DMS114 treated with DMSO at 0.1 percent for 48 hours (cell line): ENCODE results near the gene USP32.
A peak's percentile ranks its signal among the peaks of the same experiment; 100 is the strongest.
"Not testable (repeated sequence)": the region's sequence is repeated elsewhere in the genome, so short reads cannot be mapped to it uniquely, and the experiment has no call there.

Source experiments
- DNase-seq: peaks from one replicate; lab custom pipeline; 2025; ENCODE audit not compliant: unreplicated experiment; lab: John Stamatoyannopoulos, UW

The USP32 gene

GRCh38 chr17:60392042-60392844 is at the start of gene USP32:
USP32 (minus strand) TSS chr17:60392133; CDS start chr17:60391939, 194 bp downstream.
- peak; percentile 97 for DNase-seq

- DNase-seq = no peak
Observed at GRCh38 chr17:60439501-60439900, 47.6 kb upstream of the USP32 start.

DNA sequence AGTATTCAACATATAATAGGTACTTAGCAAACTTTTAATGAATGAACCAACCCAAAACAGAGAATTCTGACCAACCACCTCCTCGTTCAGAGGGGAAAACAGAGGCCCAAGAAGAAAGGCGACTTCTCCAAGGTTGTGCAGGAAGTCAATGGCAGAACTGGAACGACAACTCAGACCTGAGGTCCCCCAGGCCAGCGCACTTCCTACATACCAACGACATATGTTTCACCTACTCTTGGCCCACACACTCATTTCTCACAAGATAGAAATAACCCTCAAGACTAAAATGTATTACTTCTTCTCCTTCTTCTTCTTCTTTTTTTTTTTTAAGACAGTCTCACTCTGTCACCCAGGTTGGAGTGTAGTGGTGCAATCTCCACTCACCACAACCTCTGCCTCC is 44.7 kb upstream of the USP32 start:
- DNase-seq = no peak

DNA sequence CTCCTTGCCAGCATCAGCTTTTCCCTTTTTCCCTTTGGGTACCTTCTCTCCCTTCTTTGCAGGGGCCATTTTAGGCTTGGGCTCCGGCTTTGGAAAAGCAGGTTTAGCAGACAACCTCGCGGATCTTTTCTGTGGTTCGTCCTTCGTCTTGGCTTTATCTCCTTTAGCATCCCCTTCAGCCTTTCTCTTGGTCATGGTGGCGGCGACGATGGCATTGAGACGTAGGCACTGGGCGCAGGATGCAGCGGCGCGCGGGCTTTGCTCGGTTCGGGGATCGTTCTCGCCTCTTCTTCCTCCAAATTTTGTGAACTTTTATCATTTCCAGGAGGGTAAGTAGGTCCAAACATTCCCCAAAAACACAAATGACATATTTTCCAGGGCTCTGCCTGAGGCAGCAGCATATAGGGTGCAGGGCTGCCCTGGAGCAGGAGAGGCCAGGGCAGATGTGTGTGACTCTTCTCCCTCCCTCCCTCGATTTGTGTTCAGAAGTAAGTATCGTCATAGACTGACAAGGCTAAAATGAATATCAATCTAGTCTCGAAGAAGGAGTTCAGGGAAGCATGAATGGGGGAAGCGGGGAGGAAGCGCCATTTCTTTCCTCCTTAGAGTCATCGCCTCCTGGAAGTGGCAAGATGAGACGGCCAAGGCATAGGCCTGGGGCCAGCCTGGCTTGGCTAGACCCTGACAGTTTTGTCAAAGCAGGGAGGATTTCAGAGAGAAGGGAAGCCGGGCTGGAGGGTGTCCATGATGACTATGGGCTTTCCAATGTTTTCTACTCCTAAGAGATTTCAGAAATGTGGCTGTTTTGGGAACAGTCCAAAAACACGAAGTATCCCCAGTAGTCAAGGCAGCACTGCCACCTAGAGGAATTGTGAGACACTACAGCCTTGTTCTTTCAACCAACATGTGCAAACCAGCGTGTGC is 43.6 kb upstream of the USP32 start:
- peak; percentile 83 for DNase-seq

GRCh38 chr17:60433021-60433997 is 41.4 kb upstream of the USP32 start:
- not testable (repeated sequence) for DNase-seq

- DNase-seq = not testable (repeated sequence)
Observed at GRCh38 chr17:60430561-60430960, 38.6 kb upstream of the USP32 start.

DNA sequence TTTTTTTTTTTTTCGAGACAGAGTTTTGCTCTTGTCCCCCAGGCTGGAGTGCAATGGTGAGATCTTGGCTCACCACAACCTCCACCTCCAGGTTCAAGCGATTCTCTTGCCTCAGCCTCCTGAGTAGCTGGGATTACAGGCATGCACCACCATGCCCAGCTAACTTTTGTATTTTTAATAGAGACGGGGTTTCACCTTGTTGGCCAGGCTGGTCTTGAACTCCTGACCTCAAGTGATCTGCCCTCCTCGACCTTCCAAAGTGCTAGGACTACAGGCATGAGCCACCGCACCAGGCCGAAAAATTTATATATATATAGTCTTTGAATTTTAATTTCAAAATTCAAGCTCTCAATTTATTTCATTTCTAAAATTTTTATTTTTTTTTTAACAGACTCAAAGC is 36.6 kb upstream of the USP32 start:
- not testable (repeated sequence) for DNase-seq

DNA sequence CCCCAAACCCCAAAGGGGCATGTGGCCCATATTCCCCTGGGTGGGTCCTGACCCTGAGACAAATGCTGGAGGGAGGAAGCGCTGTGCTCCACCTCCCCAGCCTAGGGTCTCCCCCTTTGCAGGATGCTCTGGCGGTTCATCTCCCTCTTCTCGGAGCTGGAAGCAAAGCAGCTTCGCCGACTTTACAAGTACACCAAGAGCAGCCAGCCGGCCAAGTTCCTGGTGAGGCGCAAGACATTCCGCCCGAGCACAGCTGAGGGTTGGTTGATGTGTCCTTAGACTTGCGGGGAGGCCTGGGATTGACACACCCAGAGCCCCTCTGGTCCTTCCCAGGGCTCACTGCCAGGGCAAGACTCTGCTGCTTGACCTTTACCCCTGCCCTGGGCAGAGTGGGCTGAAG is 34.7 kb upstream of the USP32 start:
- no peak for DNase-seq

GRCh38 chr17:60425626-60426025 is 33.7 kb upstream of the USP32 start:
- no peak for DNase-seq

GRCh38 chr17:60423865-60424264 is 31.9 kb upstream of the USP32 start:
- no peak for DNase-seq

DNA sequence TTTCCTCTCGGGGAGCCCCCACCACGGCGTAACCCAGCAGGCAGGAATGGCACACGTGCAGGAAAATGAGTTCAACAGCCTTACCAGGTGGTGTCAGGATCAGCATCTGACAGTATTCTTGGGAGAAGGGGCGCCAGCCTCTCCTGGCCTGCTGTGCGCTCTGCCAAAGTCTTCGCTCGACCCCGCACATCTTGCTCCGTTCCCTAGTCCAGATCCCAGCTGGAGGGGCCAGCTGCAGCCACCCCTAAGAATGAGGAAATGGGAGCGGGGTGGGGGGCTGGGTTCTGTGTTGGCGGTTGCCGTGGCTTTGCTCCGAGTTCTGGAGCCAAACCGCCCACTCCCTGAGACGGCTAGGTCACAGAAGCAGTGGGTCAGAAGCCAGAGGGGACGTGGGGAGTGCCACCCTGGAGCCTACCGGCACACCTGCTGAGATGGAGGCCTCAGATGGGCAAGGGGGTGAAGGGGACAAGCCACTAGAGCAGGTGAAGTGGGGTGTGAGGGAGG is 30.3 kb upstream of the USP32 start, which contains the start of gene CHCT1:
TSS of gene CHCT1 (plus strand) at position 328 of the 504 bp plus-strand sequence. CDS start at position 432, 104 bp downstream.
- no peak for DNase-seq

- peak; percentile 75 for DNase-seq
Observed at GRCh38 chr17:60421273-60422161, 29.6 kb upstream of the USP32 start.

DNA sequence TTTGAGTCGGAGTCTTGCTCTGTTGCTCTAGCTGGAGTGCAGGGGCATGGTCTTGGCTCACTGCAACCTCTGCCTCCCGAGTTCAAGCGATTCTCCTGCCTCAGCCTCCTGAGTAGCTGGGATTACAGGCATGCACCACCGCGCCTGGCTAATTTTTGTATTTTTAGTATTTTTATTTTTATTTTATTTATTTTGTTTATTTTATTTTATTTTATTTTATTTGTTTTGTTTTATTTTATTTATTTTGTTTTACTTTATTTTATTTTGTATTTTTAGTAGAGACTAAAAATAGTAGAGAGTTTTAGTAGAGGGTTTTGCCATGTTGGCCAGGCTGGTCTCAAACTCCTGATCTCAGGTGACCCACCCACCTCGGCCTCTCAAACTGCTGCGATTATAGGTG is 27.9 kb upstream of the USP32 start:
- DNase-seq = not testable (repeated sequence)

GRCh38 chr17:60419003-60419402 is 27.1 kb upstream of the USP32 start:
- not testable (repeated sequence) for DNase-seq

DNA sequence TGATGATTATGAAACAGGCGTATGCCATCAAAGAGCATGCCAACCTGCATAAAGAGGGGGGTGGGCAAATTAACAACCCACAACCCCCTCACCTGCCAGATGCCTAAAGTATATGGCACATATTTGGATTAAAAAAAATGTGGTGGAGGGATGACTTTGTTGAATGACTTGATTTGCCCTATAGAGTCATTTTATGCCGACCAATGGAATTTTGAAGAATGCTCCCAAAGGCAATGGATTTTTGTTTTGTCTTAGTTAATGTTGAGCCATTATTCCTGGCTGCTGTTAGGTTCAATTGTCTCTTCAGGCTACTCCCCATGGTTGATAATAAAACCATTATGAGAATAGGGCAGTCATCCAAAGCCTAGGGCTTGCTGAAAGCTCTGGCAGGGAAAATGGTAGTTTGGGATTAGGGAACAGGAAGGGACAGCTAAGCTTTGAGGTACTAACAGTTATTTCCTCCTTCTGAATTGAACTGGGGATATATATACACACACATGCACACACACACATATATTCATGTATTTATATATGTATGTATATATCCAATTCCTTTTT is 24.5 kb upstream of the USP32 start:
- DNase-seq = no peak

DNA sequence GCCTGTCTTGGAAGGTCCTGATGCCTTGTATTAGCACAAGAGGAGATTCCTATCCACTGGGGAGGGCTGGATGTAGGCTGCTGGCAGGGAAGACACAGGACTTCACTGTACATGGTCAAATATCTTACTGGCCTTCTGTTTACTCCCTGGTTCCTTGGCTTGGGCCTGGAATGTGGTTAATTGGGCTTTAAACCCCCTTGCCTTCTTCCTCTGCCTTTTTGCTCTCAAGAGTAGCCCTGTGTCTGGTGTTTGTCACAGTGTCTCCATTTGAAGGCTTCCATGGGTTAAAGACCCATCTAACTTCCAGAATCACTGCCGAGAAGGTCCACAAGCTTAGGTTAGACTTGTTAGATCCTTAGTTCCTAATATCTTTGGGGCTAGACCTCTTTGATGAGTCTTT is 23.2 kb upstream of the USP32 start:
- DNase-seq = no peak

- no peak for DNase-seq
Observed at GRCh38 chr17:60412701-60413100, 20.8 kb upstream of the USP32 start.

DNA sequence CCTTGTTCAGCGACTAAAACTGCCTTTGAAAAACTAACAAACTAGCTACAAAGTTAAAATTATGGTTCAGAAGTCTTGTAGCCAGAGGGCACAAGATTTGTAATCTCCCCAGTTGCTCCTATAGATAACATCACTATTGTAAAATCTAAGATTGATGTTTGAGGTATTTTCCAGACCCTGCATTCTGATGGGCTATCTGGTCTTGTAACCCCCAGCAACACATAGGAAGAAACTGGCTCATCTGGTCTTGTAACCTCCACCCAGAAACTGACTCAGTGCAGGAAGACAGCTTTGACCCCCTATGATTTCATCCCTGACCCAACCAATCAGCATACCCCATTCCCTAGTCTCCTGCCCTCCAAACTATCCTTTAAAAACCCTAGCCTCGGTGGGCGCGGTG is 18.1 kb upstream of the USP32 start:
- DNase-seq = no peak

DNA sequence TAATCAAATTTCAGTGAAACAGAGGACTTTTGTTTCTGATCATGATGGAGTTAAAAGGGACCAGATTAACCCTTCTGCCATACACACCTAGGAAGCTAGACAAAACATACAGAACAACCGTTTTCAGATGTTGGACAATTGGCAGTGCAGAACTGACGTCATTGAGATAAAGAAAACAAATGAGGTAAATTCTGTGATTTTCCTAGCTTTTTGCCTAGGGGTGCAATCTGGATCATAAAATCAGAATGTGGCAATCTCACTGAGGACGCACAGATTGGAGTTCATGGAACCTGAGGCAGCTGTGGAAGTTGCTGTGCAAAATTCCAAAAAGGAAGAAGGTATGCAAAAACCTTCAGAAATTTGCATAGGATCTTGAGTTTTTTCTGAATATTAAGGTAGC is 15.0 kb upstream of the USP32 start:
- no peak for DNase-seq
